Vagina (tissue), 2 donors: ENCODE measurements around the gene PDK1. TPM values are rescaled to one million over a fixed set of nuclear protein-coding genes. Genes with fewer than 3 reads are reported as not detected.

Experiments
- DNase-seq, 2 donors: peaks; one replicate each; pipeline ENCODE4 v3.0.0-alpha.2; 2017; ENCODE audit errors: extremely low spot score in 2 of 2
- H3K27ac ChIP-seq: fragments of 200-600 bp; sonication (generic); one replicate; pipeline ENCODE4 v1.5.1; 2019
- H3K27me3 ChIP-seq: fragments of 200-600 bp; sonication (generic); one replicate; pipeline ENCODE4 v1.5.1; 2019
- H3K36me3 ChIP-seq, 2 donors: fragments of 200-600 bp; sonication (generic); one replicate each; pipeline ENCODE4 v1.5.1; 2017 to 2019
- H3K4me1 ChIP-seq: fragments of 200-600 bp; sonication (generic); one replicate; pipeline ENCODE4 v1.5.1; 2019
- H3K4me3 ChIP-seq, 2 donors: fragments of 200-600 bp; sonication (generic); 1 replicate in 1 of 2; 2 replicates in 1 of 2; pipeline ENCODE4 v1.5.1; 2016 to 2019
- H3K9me3 ChIP-seq: fragments of 200-600 bp; sonication (generic); one replicate; pipeline ENCODE4 v1.5.1; 2019
- CTCF ChIP-seq, 3 experiments: fragments of 450-650 bp in 2 of 3; fragments of 200-600 bp in 1 of 3; sonication (generic) in 1 of 3; IDR thresholded peaks; one replicate each; pipeline ENCODE4 v1.5.1; 2017 to 2019; ENCODE audit warnings: antibody characterized with exemption in 3 of 3, mild to moderate bottlenecking in 2 of 3, moderate library complexity in 2 of 3
- POLR2A ChIP-seq, 2 donors: fragments of 450-650 bp; IDR thresholded peaks; one replicate each; pipeline ENCODE4 v1.6.1; 2017; ENCODE audit warnings: antibody characterized with exemption in 2 of 2, mild to moderate bottlenecking in 2 of 2, moderate library complexity in 2 of 2
- POLR2AphosphoS5 ChIP-seq, 2 donors: sonication (generic); formaldehyde crosslinking; IDR thresholded peaks; one replicate each; pipeline ENCODE4 v1.9.0; 2017; ENCODE audit warnings: antibody characterized with exemption in 2 of 2, mild to moderate bottlenecking in 2 of 2, low read depth in 1 of 2; ENCODE audit not compliant: insufficient read depth in 1 of 2
- intact Hi-C: fragments of 100-400 bp; cut with DNase I; formaldehyde crosslinking; loops from one replicate; pipeline ENCODE4 v1.15.1; 2023
- small RNA-seq: library from RNA; depleted of rRNA; stranded (forward); fragments of <200 nt; gene quantifications from one replicate; pipeline ENCODE3, GENCODE V24; 2016
- total RNA-seq: library from RNA; depleted of rRNA; stranded (reverse); fragments of >200 nt; gene quantifications from one replicate; pipeline ENCODE4 v1.2.3, GENCODE V29; 2016

PDK1 gene
- total RNA-seq, 1 donor from 2014 or later: 17.7 TPM

- Histone ChIP-seq H3K4me3 (no peak overlapping the region), H3K9me3 (no peaks in the 10 kb centered on the region), H3K27me3 (no peaks in the 10 kb centered on the region), H3K27ac (no peak overlapping the region), H3K36me3 (no peaks in the 10 kb centered on the region), H3K4me1 (no peaks in the 10 kb centered on the region)
- DNase-seq: no peak
- intact Hi-C loops: no loop called here
- TF ChIP-seq POLR2AphosphoS5 (IDR thresholded peaks at IDR 0.05; ENCODE audit: insufficient read depth in 1 of 2, low read depth in 1 of 2) (no peak), CTCF (IDR thresholded peaks at IDR 0.05) (no peak), POLR2A (IDR thresholded peaks at IDR 0.05) (no peak)
Measured at GRCh38 chr2:172647439-172647838, 91.5 kb downstream of the PDK1 start.

DNA sequence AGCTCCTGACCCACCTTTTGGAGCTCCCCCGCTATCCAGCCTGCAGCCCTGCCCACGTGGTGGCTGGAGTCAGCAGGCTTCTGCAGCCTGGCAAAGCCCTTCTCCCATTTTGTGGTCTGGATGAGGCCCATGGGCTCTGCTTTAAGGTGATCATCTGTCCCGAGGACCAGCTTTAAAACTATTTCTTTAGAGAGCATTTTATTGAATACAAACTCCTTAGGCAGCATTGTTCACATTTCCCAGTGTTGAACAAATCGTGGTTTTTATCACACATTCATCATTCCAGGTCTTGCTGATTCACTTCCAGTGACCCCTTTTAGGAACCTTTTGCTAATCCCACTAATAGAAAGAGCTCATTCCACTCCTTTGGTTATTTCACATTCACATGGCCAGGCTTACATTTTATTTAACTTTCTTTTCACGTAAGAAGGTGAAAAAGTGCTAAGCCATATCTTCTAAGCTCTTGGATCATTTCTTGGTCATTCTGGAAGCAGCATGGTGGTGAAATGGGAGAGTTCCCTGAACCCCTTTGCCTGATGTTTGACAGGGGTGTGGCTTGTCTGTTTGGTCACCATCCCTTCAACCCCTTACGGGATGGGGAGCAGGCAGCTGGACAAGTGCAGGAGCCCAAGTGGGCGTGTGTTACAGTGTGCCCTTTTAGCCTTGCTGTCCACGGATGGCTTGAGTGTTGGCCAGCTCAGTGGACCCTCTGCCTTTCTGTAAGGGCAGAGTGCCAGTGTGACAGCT, 99.4 kb downstream of the PDK1 start:
- Histone ChIP-seq H3K27me3 (no peaks in the 10 kb centered on the region), H3K4me1 (no peaks in the 10 kb centered on the region), H3K27ac (no peak overlapping the region), H3K36me3 (no peaks in the 10 kb centered on the region), H3K9me3 (no peaks in the 10 kb centered on the region), H3K4me3 (no peak overlapping the region)
- intact Hi-C loops: no loop called here
- DNase-seq: no peak
- TF ChIP-seq POLR2A (IDR thresholded peaks at IDR 0.05) (no peak), POLR2AphosphoS5 (IDR thresholded peaks at IDR 0.05; ENCODE audit: insufficient read depth in 1 of 2, low read depth in 1 of 2) (no peak), CTCF (IDR thresholded peaks at IDR 0.05) (no peak)

DNA sequence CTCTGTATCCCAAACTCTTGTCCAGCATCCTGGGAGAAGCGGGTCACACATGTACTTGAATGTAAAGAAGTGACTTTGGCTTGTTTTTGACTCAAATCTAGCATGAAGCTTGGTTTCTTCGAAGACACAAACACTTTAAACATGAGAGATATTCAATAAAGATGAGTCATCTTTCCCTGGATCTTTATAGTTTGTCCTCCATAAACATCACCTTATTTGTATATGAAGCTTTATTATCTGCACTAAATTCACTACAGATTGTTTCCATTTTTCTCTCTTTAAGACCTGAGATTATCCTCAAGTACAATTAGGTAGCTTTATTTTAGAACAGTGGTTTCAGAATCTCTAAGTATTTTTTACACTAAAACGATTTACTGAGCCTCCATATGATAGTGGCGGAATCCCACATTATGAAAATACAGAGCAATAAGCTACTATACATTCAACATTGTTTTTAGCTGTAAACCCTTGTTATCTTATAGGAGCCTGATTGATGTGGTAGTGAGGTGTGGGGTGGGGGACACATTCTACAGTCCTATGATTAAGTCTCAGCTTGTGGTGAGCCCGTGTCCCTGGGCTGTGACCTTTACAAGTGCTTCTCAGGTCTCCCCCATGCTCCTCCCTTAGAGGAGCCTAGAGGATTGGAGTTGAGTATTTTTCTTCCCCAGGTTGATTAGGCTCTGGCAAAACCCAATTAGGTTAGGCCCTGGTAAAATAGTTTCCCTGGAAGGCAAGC, 100.1 kb downstream of the PDK1 start:
- intact Hi-C loops: no loop called here
- H3K9me3 ChIP-seq: no peaks in the 10 kb centered on the region
- DNase-seq: no peak
- H3K4me1 ChIP-seq: no peaks in the 10 kb centered on the region
- H3K27ac ChIP-seq: no peak overlapping the region
- TF ChIP-seq POLR2A (IDR thresholded peaks at IDR 0.05) (no peak), CTCF (IDR thresholded peaks at IDR 0.05) (no peak), POLR2AphosphoS5 (IDR thresholded peaks at IDR 0.05; ENCODE audit: insufficient read depth in 1 of 2, low read depth in 1 of 2) (no peak)
- no peak overlapping the region for H3K4me3 ChIP-seq
- no peaks in the 10 kb centered on the region for H3K27me3 ChIP-seq
- H3K36me3 ChIP-seq: no peaks in the 10 kb centered on the region

Small RNA genes within 50 kb of the gene (small RNA-seq; reads per million reads assigned to genes)
- gene RF00019: not detected

Other genes with a start within 250 kb of the PDK1 start
- 82.3 TPM for gene ITGA6, start 128.5 kb upstream of the PDK1 start, total RNA-seq
- gene RAPGEF4, start 179.8 kb downstream of the PDK1 start, total RNA-seq: 18.4 TPM